BLaER1 (cell line): ENCODE results near the gene LYL1.

Experiments used
- H3K27ac ChIP-seq: shearing (Covaris generic); formaldehyde crosslinking; 2 replicates; pipeline ENCODE4 v1.8.1; 2022
- H3K27me3 ChIP-seq: shearing (Covaris generic); formaldehyde crosslinking; 2 replicates; pipeline ENCODE4 v1.8.1; 2022
- H3K36me3 ChIP-seq: shearing (Covaris generic); formaldehyde crosslinking; 2 replicates; pipeline ENCODE4 v1.8.1; 2022
- H3K4me1 ChIP-seq: shearing (Covaris generic); formaldehyde crosslinking; 2 replicates; pipeline ENCODE4 v1.8.1; 2022
- H3K4me2 ChIP-seq: shearing (Covaris generic); formaldehyde crosslinking; 2 replicates; pipeline ENCODE4 v1.8.1; 2022
- H3K4me3 ChIP-seq: shearing (Covaris generic); formaldehyde crosslinking; 2 replicates; pipeline ENCODE4 v1.8.1; 2022
- H3K9ac ChIP-seq: shearing (Covaris generic); formaldehyde crosslinking; 2 replicates; pipeline ENCODE4 v1.8.1; 2022
- H3K9me3 ChIP-seq: shearing (Covaris generic); formaldehyde crosslinking; 2 replicates; pipeline ENCODE4 v1.8.1; 2022
- H4K20me1 ChIP-seq: shearing (Covaris generic); formaldehyde crosslinking; 2 replicates; pipeline ENCODE4 v1.8.1; 2022
- Cebpa-rat ChIP-seq: shearing (Covaris generic); IDR thresholded peaks from 2 replicates; pipeline ENCODE4 v1.8.1; 2022

Gene LYL1

GRCh38 chr19:13060964-13061927, 41.4 kb downstream of the LYL1 start:
- Histone ChIP-seq H4K20me1 (peaks cover 97% of the 10 kb centered on the region), H3K4me1 (peaks cover 85% of the 10 kb centered on the region), H3K27me3 (no peaks in the 10 kb centered on the region), H3K4me3 (peak overlapping the region; percentile 63), H3K9me3 (no peaks in the 10 kb centered on the region), H3K4me2 (peak overlapping the region; percentile 97), H3K27ac (peak overlapping the region; percentile 44; the same call in 1 of the 2 replicates), H3K36me3 (peaks cover 15% of the 10 kb centered on the region; the same call in 1 of the 2 replicates), H3K9ac (peak overlapping the region; percentile 52)
- no peak for TF ChIP-seq Cebpa-rat

DNA sequence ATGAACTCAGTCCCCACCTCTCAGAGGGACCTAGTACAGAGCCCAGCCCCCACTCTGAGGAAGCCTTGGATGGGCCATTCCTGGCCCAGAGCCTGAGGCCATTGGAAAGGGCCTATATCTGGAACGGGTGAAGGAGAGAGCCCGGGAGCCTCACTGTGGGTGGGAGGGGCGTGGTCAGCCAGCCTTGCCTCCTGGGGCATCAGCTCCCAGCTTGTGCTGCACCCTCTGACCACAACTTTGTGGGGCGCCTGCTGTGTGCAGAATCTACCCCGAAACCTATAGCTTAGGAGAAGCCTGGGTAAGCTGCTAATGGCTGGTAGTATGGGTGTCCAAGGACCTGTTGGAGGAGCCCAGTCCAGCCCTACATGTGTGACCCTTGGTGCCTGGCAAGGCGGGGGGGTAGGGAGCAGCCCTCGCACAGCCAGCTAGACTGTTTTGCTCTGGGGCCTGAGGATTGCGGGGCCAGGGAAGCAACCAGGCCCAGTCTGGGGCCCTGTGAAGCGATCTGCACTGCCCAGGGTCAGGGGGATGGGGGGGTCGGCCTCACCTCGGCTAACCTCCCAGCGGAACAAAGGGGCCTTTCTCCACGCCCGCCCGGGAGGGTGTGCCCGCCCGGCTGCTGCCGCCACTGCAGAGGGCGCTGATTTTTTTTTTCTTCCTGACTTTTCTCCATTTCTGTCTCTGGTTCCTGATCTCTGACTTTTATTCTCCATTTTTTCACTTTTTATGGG, 42.3 kb downstream of the LYL1 start:
- H3K36me3 ChIP-seq = peaks cover 12% of the 10 kb centered on the region; the same call in 1 of the 2 replicates
- peaks cover 85% of the 10 kb centered on the region for H3K4me1 ChIP-seq
- peaks cover 99% of the 10 kb centered on the region for H4K20me1 ChIP-seq
- TF ChIP-seq Cebpa-rat = no peak
- peak overlapping the region; percentile 52 for H3K9ac ChIP-seq
- no peaks in the 10 kb centered on the region for H3K9me3 ChIP-seq
- H3K4me2 ChIP-seq = peak overlapping the region; percentile 97
- peak overlapping the region; percentile 44; the same call in 1 of the 2 replicates for H3K27ac ChIP-seq
- no peaks in the 10 kb centered on the region for H3K27me3 ChIP-seq
- H3K4me3 ChIP-seq = peak overlapping the region; percentile 63

- H3K9me3 ChIP-seq = no peaks in the 10 kb centered on the region
- no peak overlapping the region for H3K9ac ChIP-seq
- H3K4me1 ChIP-seq = peaks cover 85% of the 10 kb centered on the region
- TF ChIP-seq Cebpa-rat = no peak
- no peak overlapping the region for H3K4me3 ChIP-seq
- peaks cover 99% of the 10 kb centered on the region for H4K20me1 ChIP-seq
- no peaks in the 10 kb centered on the region for H3K27me3 ChIP-seq
- peaks cover 1% of the 10 kb centered on the region; the same call in 1 of the 2 replicates for H3K36me3 ChIP-seq
- H3K27ac ChIP-seq = no peak overlapping the region
- H3K4me2 ChIP-seq = no peak overlapping the region
Observed at GRCh38 chr19:13058951-13059660, 43.6 kb downstream of the LYL1 start.

GRCh38 chr19:13057744-13058143, 44.9 kb downstream of the LYL1 start:
- Histone ChIP-seq H3K27me3 (no peaks in the 10 kb centered on the region), H3K27ac (no peak overlapping the region), H3K4me1 (peaks cover 85% of the 10 kb centered on the region), H3K36me3 (peaks cover 5% of the 10 kb centered on the region; the same call in 1 of the 2 replicates), H4K20me1 (peaks cover 99% of the 10 kb centered on the region), H3K4me3 (no peak overlapping the region), H3K9me3 (no peaks in the 10 kb centered on the region), H3K9ac (peak overlapping the region; percentile 24; the same call in 1 of the 2 replicates), H3K4me2 (no peak overlapping the region)
- TF ChIP-seq Cebpa-rat = no peak

DNA sequence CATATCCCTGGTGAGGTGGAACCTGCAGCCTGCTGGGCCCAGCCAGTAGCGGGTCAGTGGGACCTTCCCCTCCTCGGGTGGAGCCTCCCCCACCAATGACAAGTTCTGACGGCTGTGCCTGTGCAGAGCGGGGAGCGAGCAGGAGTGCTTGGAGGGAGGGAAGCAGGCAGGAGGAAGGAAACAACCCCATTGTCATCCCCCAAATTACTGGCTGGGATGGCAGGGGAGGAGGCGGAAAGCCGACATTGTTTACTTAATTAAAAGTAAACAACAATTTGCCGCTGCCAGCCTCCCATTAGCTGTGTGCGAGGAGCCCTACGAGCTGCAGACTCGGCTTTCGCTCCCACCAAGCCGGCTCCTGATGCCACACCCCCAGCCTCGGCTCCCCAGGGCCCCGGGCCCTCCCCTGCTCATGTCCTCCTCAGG, 45.5 kb downstream of the LYL1 start:
- H3K9me3 ChIP-seq = no peaks in the 10 kb centered on the region
- no peak overlapping the region for H3K27ac ChIP-seq

DNA sequence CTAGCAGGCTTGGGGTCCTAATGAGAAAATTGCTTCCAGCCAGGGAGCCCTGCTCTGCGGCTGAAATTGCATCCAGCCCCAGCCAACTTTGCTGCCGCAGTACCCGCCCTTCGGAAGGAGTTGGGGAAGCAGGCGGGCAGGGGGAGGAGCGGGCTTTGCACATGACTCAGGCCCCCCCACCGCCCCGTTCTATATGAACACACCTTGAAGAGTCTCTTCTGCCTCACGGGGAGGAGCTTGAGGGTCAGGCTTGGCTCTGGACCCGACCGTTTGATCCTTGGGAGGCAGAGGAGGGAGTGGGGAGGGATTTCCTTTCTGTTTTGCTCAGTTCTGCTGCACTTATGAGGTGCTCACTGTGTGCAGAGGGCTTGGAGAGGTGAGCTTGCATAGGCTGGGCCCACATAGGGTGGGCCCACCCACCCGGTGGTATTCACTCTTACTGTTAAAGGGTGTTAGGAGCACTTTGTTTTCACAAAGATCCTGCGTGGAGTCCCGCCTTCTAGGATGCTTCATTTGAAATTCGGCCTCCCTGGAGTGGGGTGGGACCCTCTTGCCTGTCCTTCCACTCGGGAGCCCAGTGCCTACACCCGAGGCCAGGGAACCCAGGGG, 46.5 kb downstream of the LYL1 start:
- Histone ChIP-seq H3K27ac (peak overlapping the region; percentile 64; the same call in 1 of the 2 replicates), H3K4me3 (no peak overlapping the region), H3K4me1 (peaks cover 85% of the 10 kb centered on the region), H3K27me3 (no peaks in the 10 kb centered on the region), H4K20me1 (peaks cover 99% of the 10 kb centered on the region), H3K9ac (no peak overlapping the region), H3K4me2 (peak overlapping the region; percentile 71; the same call in 1 of the 2 replicates), H3K36me3 (peaks cover 10% of the 10 kb centered on the region; the same call in 1 of the 2 replicates), H3K9me3 (no peaks in the 10 kb centered on the region)
- no peak for TF ChIP-seq Cebpa-rat

More for the DNA sequence above, 45.5 kb downstream of the LYL1 start:
- Histone ChIP-seq H3K4me2 (peak overlapping the region; percentile 12; the same call in 1 of the 2 replicates), H3K36me3 (peaks cover 10% of the 10 kb centered on the region; the same call in 1 of the 2 replicates), H3K9ac (peak overlapping the region; percentile 24; the same call in 1 of the 2 replicates), H4K20me1 (peaks cover 99% of the 10 kb centered on the region), H3K4me3 (no peak overlapping the region), H3K4me1 (peaks cover 85% of the 10 kb centered on the region), H3K27me3 (no peaks in the 10 kb centered on the region)
- no peak for TF ChIP-seq Cebpa-rat

GRCh38 chr19:13055213-13056051, 47.2 kb downstream of the LYL1 start:
- no peaks in the 10 kb centered on the region for H3K9me3 ChIP-seq
- no peak overlapping the region for H3K4me3 ChIP-seq
- peak overlapping the region; percentile 55 for H3K9ac ChIP-seq
- no peak for TF ChIP-seq Cebpa-rat
- no peaks in the 10 kb centered on the region for H3K27me3 ChIP-seq
- H3K4me1 ChIP-seq = peaks cover 85% of the 10 kb centered on the region
- peak overlapping the region; percentile 64 for H3K27ac ChIP-seq
- peaks cover 10% of the 10 kb centered on the region; the same call in 1 of the 2 replicates for H3K36me3 ChIP-seq
- H3K4me2 ChIP-seq = peak overlapping the region; percentile 71
- peaks cover 99% of the 10 kb centered on the region for H4K20me1 ChIP-seq

GRCh38 chr19:13054626-13055212, 47.9 kb downstream of the LYL1 start:
- Histone ChIP-seq H3K9ac (peak overlapping the region; percentile 25; the same call in 1 of the 2 replicates), H3K4me2 (peak overlapping the region; percentile 71), H3K36me3 (peaks cover 10% of the 10 kb centered on the region; the same call in 1 of the 2 replicates), H3K9me3 (no peaks in the 10 kb centered on the region), H3K27me3 (no peaks in the 10 kb centered on the region), H3K4me3 (no peak overlapping the region), H4K20me1 (peaks cover 99% of the 10 kb centered on the region), H3K27ac (peak overlapping the region; percentile 51; the same call in 1 of the 2 replicates), H3K4me1 (peaks cover 85% of the 10 kb centered on the region)
- TF ChIP-seq Cebpa-rat = no peak
